Neural cell (in vitro differentiated cells): ENCODE measurements around the gene CAMKV. TPM values are rescaled to one million over a fixed set of nuclear protein-coding genes. Genes with fewer than 3 reads are reported as not detected.

Experiments
- H2AFZ ChIP-seq: fragments of 200-600, 300-800 bp; sonication (generic), shearing (Covaris generic); 2 replicates; pipeline ENCODE4 v1.6.0; 2014; ENCODE audit warnings: low read depth, mild to moderate bottlenecking, antibody characterized with exemption, low read length, moderate library complexity
- H3F3A ChIP-seq: fragments of 200-600 bp; shearing (Covaris generic); 2 replicates; pipeline ENCODE4 v1.6.1; 2016; ENCODE audit warnings: mild to moderate bottlenecking, moderate library complexity, mixed read lengths, antibody characterized with exemption, low read length; ENCODE audit not compliant: insufficient read depth, poor library complexity, severe bottlenecking
- H3K27ac ChIP-seq: fragments of 200-600, 300-800 bp; sonication (generic), shearing (Covaris generic); 2 replicates; pipeline ENCODE4 v1.5.1; 2014; ENCODE audit warnings: mild to moderate bottlenecking, low read length, moderate library complexity
- H3K27me3 ChIP-seq: fragments of 300-800, 200-600 bp; sonication (generic), shearing (Covaris generic); 2 replicates; pipeline ENCODE4 v1.6.0; 2014; ENCODE audit warnings: mild to moderate bottlenecking, low read depth, low read length, moderate library complexity; ENCODE audit not compliant: insufficient read depth
- H3K36me3 ChIP-seq: fragments of 300-800, 200-600 bp; sonication (generic), shearing (Covaris generic); 2 replicates; pipeline ENCODE4 v1.5.1; 2014; ENCODE audit warnings: mild to moderate bottlenecking, antibody characterized with exemption, low read length, moderate library complexity; ENCODE audit not compliant: insufficient read depth
- H3K4me2 ChIP-seq: fragments of 300-800, 200-600 bp; sonication (generic), shearing (Covaris generic); 2 replicates; pipeline ENCODE4 v1.6.0; 2014; ENCODE audit warnings: mild to moderate bottlenecking, low read length
- H3K4me3 ChIP-seq: fragments of 300-800, 200-600 bp; sonication (generic), shearing (Covaris generic); 2 replicates; pipeline ENCODE4 v1.5.1; 2014; ENCODE audit warnings: mild to moderate bottlenecking, low read length, moderate library complexity
- H3K79me2 ChIP-seq: fragments of 200-600 bp; shearing (Covaris generic); replicated peaks from 2 replicates; pipeline ENCODE4 v1.6.0; 2014; ENCODE audit warnings: mild to moderate bottlenecking, low read length, moderate library complexity; ENCODE audit not compliant: insufficient read depth
- H3K9ac ChIP-seq: fragments of 300-800, 200-600 bp; sonication (generic), shearing (Covaris generic); 2 replicates; pipeline ENCODE4 v1.6.1; 2016; ENCODE audit warnings: mild to moderate bottlenecking, low read length, mixed read lengths
- H3K9me2 ChIP-seq: fragments of 200-600 bp; shearing (Covaris generic); 2 replicates; pipeline ENCODE4 v1.6.1; 2016; ENCODE audit warnings: mild to moderate bottlenecking, low read length, mixed read lengths; ENCODE audit not compliant: insufficient read depth
- H3K9me3 ChIP-seq: fragments of 200-600, 300-800 bp; sonication (generic), shearing (Covaris generic); 2 replicates; pipeline ENCODE4 v1.6.1; 2016; ENCODE audit warnings: mild to moderate bottlenecking, mixed run types, low read length, moderate library complexity, mixed read lengths
- H4K20me1 ChIP-seq: fragments of 200-600 bp; shearing (Covaris generic); 2 replicates; pipeline ENCODE4 v1.6.1; 2016; ENCODE audit warnings: mild to moderate bottlenecking, mixed run types; ENCODE audit not compliant: insufficient read depth
- EP300 ChIP-seq: fragments of 450-650 bp; conservative IDR thresholded peaks from 2 replicates; pipeline ENCODE4 v1.6.1; 2014; ENCODE audit warnings: antibody characterized with exemption, mild to moderate bottlenecking, moderate library complexity; ENCODE audit not compliant: poor library complexity, severe bottlenecking
- EZH2 ChIP-seq: fragments of 200-600, 300-800 bp; shearing (Covaris generic), sonication (generic); IDR thresholded peaks from 2 replicates; pipeline ENCODE4 v1.6.1; 2014; ENCODE audit warnings: antibody characterized with exemption, low read length, borderline replicate concordance, mild to moderate bottlenecking; ENCODE audit not compliant: insufficient read depth, poor library complexity, severe bottlenecking
- MXI1 ChIP-seq: fragments of 450-650 bp; conservative IDR thresholded peaks from 2 replicates; pipeline ENCODE4 v1.6.1; 2014; ENCODE audit warnings: antibody characterized with exemption, mild to moderate bottlenecking; ENCODE audit not compliant: poor library complexity, severe bottlenecking
- POLR2AphosphoS5 ChIP-seq: IDR thresholded peaks from 2 replicates; pipeline ENCODE4 v1.6.1; 2012
- RAD21 ChIP-seq: fragments of 450-650 bp; conservative IDR thresholded peaks from 2 replicates; pipeline ENCODE4 v1.6.1; 2014; ENCODE audit warnings: antibody characterized with exemption, mild to moderate bottlenecking, moderate library complexity
- REST ChIP-seq: IDR thresholded peaks from 2 replicates; pipeline ENCODE4 v1.6.1; 2012; ENCODE audit warnings: borderline replicate concordance
- SMC3 ChIP-seq: fragments of 450-650 bp; conservative IDR thresholded peaks from 2 replicates; pipeline ENCODE4 v1.6.1; 2014; ENCODE audit warnings: antibody characterized with exemption, mild to moderate bottlenecking, moderate library complexity; ENCODE audit not compliant: poor library complexity
- TAF1 ChIP-seq: IDR thresholded peaks from 2 replicates; pipeline ENCODE4 v1.6.1; 2012; ENCODE audit warnings: low read depth
- polyA plus RNA-seq: library from polyadenylated mRNA; depleted of rRNA; stranded (reverse); fragments of >200 nt; gene quantifications from 2 replicates; pipeline ENCODE4 v1.2.3, GENCODE V29; 2014
- TF ChIP-seq, protein P1 (sequence below): fragments of 450-650 bp; IDR thresholded peaks from 2 replicates; pipeline ENCODE4 v1.5.1; 2014; ENCODE audit warnings: antibody characterized with exemption, mild to moderate bottlenecking, moderate library complexity; ENCODE audit not compliant: poor library complexity, severe bottlenecking

CAMKV gene
- polyA plus RNA-seq, 1 donor from 2014 or later, result 293 TPM

- no peaks in the 10 kb centered on the region for H3F3A ChIP-seq
- H3K4me3 ChIP-seq, result peak overlapping the region; percentile 31
- H3K4me2 ChIP-seq, result no peak overlapping the region
- H3K9me3 ChIP-seq, result no peaks in the 10 kb centered on the region
- no peak overlapping the region for H2AFZ ChIP-seq
- no peaks in the 10 kb centered on the region for H4K20me1 ChIP-seq
- no peaks in the 10 kb centered on the region for H3K36me3 ChIP-seq
- H3K9me2 ChIP-seq, result no peaks in the 10 kb centered on the region
- no peak overlapping the region for H3K9ac ChIP-seq
- H3K79me2 ChIP-seq, result no peaks in the 10 kb centered on the region
- H3K27ac ChIP-seq, result no peak overlapping the region
- no peaks in the 10 kb centered on the region for H3K27me3 ChIP-seq
- peak; percentile 26 for TF ChIP-seq SMC3
- no peak for TF ChIP-seq EP300
- TF ChIP-seq EZH2, result no peak
- no peak for TF ChIP-seq TAF1
- TF ChIP-seq, protein P1, sequence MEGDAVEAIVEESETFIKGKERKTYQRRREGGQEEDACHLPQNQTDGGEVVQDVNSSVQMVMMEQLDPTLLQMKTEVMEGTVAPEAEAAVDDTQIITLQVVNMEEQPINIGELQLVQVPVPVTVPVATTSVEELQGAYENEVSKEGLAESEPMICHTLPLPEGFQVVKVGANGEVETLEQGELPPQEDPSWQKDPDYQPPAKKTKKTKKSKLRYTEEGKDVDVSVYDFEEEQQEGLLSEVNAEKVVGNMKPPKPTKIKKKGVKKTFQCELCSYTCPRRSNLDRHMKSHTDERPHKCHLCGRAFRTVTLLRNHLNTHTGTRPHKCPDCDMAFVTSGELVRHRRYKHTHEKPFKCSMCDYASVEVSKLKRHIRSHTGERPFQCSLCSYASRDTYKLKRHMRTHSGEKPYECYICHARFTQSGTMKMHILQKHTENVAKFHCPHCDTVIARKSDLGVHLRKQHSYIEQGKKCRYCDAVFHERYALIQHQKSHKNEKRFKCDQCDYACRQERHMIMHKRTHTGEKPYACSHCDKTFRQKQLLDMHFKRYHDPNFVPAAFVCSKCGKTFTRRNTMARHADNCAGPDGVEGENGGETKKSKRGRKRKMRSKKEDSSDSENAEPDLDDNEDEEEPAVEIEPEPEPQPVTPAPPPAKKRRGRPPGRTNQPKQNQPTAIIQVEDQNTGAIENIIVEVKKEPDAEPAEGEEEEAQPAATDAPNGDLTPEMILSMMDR, result peak; percentile 60
- TF ChIP-seq RAD21, result peak; percentile 37
- no peak for TF ChIP-seq REST
Observed at GRCh38 chr3:49910409-49911123, 40.9 kb upstream of the CAMKV start.

GRCh38 chr3:49908373-49909199, 38.9 kb upstream of the CAMKV start:
- no peaks in the 10 kb centered on the region for H3K79me2 ChIP-seq
- TF ChIP-seq SMC3 (no peak), MXI1 (no peak), POLR2AphosphoS5 (no peak), EP300 (no peak), REST (no peak), RAD21 (no peak), EZH2 (no peak), TAF1 (no peak)
- TF ChIP-seq, protein P1, result no peak
- no peak overlapping the region for H3K9ac ChIP-seq
- no peak overlapping the region for H3K4me3 ChIP-seq
- no peak overlapping the region for H2AFZ ChIP-seq
- H3K36me3 ChIP-seq, result no peaks in the 10 kb centered on the region
- H3K27ac ChIP-seq, result no peak overlapping the region
- no peaks in the 10 kb centered on the region for H3F3A ChIP-seq
- no peaks in the 10 kb centered on the region for H3K27me3 ChIP-seq
- H3K9me2 ChIP-seq, result no peaks in the 10 kb centered on the region
- H4K20me1 ChIP-seq, result no peaks in the 10 kb centered on the region
- no peaks in the 10 kb centered on the region for H3K9me3 ChIP-seq
- no peak overlapping the region for H3K4me2 ChIP-seq
